Psoas muscle (tissue), 8 donors: ENCODE results near the gene WRAP73. TPM values are rescaled to one million over a fixed set of nuclear protein-coding genes. Genes with fewer than 3 reads are reported as not detected.

Source experiments
- ATAC-seq, 4 donors: fragments of 200-7000 bp; cut with Tn5 transposase; one replicate each; pipeline ENCODE4 v1.9.1; 2020; ENCODE audit warnings: moderate library complexity in 3 of 4, mild to moderate bottlenecking in 2 of 4
- DNase-seq, 2 donors: peaks; one replicate each; pipeline ENCODE4 v3.0.0-alpha.2; 2020
- H3K27ac ChIP-seq: fragments of 200-600 bp; one replicate; pipeline ENCODE4 v1.8.0; 2022
- H3K27me3 ChIP-seq, 3 donors: fragments of 200-600 bp in 1 of 3; one replicate each; pipeline versions ENCODE4 v1.6.1 to v1.8.0; 2013 to 2022; ENCODE audit warnings: low read length in 2 of 3, mild to moderate bottlenecking in 2 of 3, moderate library complexity in 1 of 3; ENCODE audit not compliant: insufficient read depth in 3 of 3
- H3K36me3 ChIP-seq, 2 donors: fragments of 200-600 bp in 1 of 2; one replicate each; pipeline versions ENCODE4 v1.6.1 to v1.8.0; 2013 to 2022; ENCODE audit warnings: low read depth in 1 of 2, mild to moderate bottlenecking in 1 of 2, moderate library complexity in 1 of 2; ENCODE audit not compliant: insufficient read depth in 1 of 2
- H3K4me1 ChIP-seq: fragments of 200-600 bp; one replicate; pipeline ENCODE4 v1.8.0; 2022
- H3K4me3 ChIP-seq: fragments of 200-600 bp; one replicate; pipeline ENCODE4 v1.8.0; 2022; ENCODE audit warnings: mild to moderate bottlenecking
- H3K9me3 ChIP-seq: fragments of 200-600 bp; one replicate; pipeline ENCODE4 v1.8.0; 2022
- WGBS, 3 donors: extraction: QIAGEN DNeasy Blood & Tissue Kit; methylation state at CpG; one replicate each; pipeline versions ENCODE4 v1.1.6 to v1.1.7; 2013; 5-methylcytosine and 5-hydroxymethylcytosine counted together
- intact Hi-C, 2 donors: fragments of 100-400 bp; cut with DNase I; formaldehyde crosslinking; loops; one replicate each; pipeline versions ENCODE4 v1.11.0 to v1.14.2; 2022
- polyA plus RNA-seq, 3 donors: library from polyadenylated mRNA; stranded (reverse); fragments of 200-250 nt; gene quantifications; one replicate each; pipeline ENCODE4 v1.2.3, GENCODE V29; 2013
- total RNA-seq, 4 donors: library from RNA; stranded (reverse); fragmentation: NEBNext Ultra II Directional in 2 of 4; extraction: Animal tissue kit (Norgen Biotek cat#: 25700) in 2 of 4; gene quantifications; one replicate each; pipeline versions ENCODE4 v1.2.1 to v1.2.4, GENCODE V29; 2021 to 2023
- TF ChIP-seq, protein P1 (sequence below): fragments of 200-600 bp; IDR thresholded peaks from one replicate; pipeline ENCODE4 v1.8.0; 2022; ENCODE audit warnings: antibody characterized with exemption
- donor health status: healthy with polysubstance abuse.
- donor health status: DM: no; HTN: no; CAD: no; lungs with moderate emphysema.
- donor health status: Bipolar disorder and iron deficiency.
- donor health status: healthy.
- donor health status: DM: yes; HTN: yes; CAD: no.
- donor health status: DM: no; HTN: no; CAD: no.
- donor health status: DM: no; HTN: no; CAD: no.
- donor health status: DM: yes; HTN: yes; CAD: no.

The WRAP73 gene
- total and polyA plus RNA-seq, 7 donors: 10.8 to 21.8 (median 12.6) TPM

GRCh38 chr1:3604468-3604974 is 45.4 kb downstream of the WRAP73 start:
- Histone ChIP-seq H3K27me3 (peaks cover 0 to 24% (median 5%) of the 10 kb centered on the region in 3 donors), H3K4me1 (no peaks in the 10 kb centered on the region), H3K9me3 (no peaks in the 10 kb centered on the region), H3K27ac (no peak overlapping the region), H3K4me3 (no peak overlapping the region), H3K36me3 (no peaks in the 10 kb centered on the region)
- no peak for DNase-seq
- intact Hi-C loops: no loop called here
- TF ChIP-seq, protein P1, sequence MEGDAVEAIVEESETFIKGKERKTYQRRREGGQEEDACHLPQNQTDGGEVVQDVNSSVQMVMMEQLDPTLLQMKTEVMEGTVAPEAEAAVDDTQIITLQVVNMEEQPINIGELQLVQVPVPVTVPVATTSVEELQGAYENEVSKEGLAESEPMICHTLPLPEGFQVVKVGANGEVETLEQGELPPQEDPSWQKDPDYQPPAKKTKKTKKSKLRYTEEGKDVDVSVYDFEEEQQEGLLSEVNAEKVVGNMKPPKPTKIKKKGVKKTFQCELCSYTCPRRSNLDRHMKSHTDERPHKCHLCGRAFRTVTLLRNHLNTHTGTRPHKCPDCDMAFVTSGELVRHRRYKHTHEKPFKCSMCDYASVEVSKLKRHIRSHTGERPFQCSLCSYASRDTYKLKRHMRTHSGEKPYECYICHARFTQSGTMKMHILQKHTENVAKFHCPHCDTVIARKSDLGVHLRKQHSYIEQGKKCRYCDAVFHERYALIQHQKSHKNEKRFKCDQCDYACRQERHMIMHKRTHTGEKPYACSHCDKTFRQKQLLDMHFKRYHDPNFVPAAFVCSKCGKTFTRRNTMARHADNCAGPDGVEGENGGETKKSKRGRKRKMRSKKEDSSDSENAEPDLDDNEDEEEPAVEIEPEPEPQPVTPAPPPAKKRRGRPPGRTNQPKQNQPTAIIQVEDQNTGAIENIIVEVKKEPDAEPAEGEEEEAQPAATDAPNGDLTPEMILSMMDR: no peak
- WGBS, 3 donors: 87 to 96% (median 91%) methylated on average over 8 of the region's 8 CpGs
- no peak for ATAC-seq

- DNase-seq (no peak), ATAC-seq (no peak)
- WGBS, 3 donors: 82 to 85% (median 82%) methylated on average over 27 to 29 of the region's 29 CpGs
- TF ChIP-seq, protein P1: no peak
- intact Hi-C loops: no loop called here
- Histone ChIP-seq H3K27ac (no peak overlapping the region), H3K4me1 (peaks cover 3% of the 10 kb centered on the region), H3K36me3 (no peaks in the 10 kb centered on the region), H3K27me3 (peaks cover 0 to 17% (median 3%) of the 10 kb centered on the region in 3 donors), H3K4me3 (no peak overlapping the region), H3K9me3 (no peaks in the 10 kb centered on the region)
Observed at GRCh38 chr1:3603571-3604467, 46.1 kb downstream of the WRAP73 start.

GRCh38 chr1:3603156-3603555 is 46.7 kb downstream of the WRAP73 start:
- Histone ChIP-seq H3K4me1 (peaks cover 3% of the 10 kb centered on the region), H3K9me3 (no peaks in the 10 kb centered on the region), H3K36me3 (no peaks in the 10 kb centered on the region), H3K27me3 (peaks cover 0 to 12% (median 2%) of the 10 kb centered on the region in 3 donors), H3K4me3 (no peak overlapping the region), H3K27ac (no peak overlapping the region)
- DNase-seq (no peak), ATAC-seq (no peak)
- TF ChIP-seq, protein P1: no peak
- intact Hi-C loops: no loop called here
- WGBS, 3 donors: 92 to 99% (median 98%) methylated on average over 7 to 11 of the region's 11 CpGs

GRCh38 chr1:3602375-3602774 is 47.5 kb downstream of the WRAP73 start:
- TF ChIP-seq, protein P1: no peak
- no peaks in the 10 kb centered on the region for H3K9me3 ChIP-seq
- H3K4me3 ChIP-seq: no peak overlapping the region
- intact Hi-C loops: no loop called here
- peaks cover 3% of the 10 kb centered on the region for H3K4me1 ChIP-seq
- H3K36me3 ChIP-seq: no peaks in the 10 kb centered on the region
- ATAC-seq (no peak), DNase-seq (no peak)
- H3K27me3 ChIP-seq: peaks cover 0 to 5% (median 0%) of the 10 kb centered on the region in 3 donors
- no peak overlapping the region for H3K27ac ChIP-seq
- 91 to 92% (median 92%) methylated on average over 20 to 21 of the region's 21 CpGs for WGBS, 3 donors
